Amniotic stem cell (primary cell): ENCODE results near the gene SPINK1.
"Not testable (repeated sequence)": the region's sequence is repeated elsewhere in the genome, so short reads cannot be mapped to it uniquely, and the experiment has no call there.

Experiments used
- DNase-seq: peaks from one replicate; lab custom pipeline; 2025; lab: John Stamatoyannopoulos, UW

SPINK1 gene

DNA sequence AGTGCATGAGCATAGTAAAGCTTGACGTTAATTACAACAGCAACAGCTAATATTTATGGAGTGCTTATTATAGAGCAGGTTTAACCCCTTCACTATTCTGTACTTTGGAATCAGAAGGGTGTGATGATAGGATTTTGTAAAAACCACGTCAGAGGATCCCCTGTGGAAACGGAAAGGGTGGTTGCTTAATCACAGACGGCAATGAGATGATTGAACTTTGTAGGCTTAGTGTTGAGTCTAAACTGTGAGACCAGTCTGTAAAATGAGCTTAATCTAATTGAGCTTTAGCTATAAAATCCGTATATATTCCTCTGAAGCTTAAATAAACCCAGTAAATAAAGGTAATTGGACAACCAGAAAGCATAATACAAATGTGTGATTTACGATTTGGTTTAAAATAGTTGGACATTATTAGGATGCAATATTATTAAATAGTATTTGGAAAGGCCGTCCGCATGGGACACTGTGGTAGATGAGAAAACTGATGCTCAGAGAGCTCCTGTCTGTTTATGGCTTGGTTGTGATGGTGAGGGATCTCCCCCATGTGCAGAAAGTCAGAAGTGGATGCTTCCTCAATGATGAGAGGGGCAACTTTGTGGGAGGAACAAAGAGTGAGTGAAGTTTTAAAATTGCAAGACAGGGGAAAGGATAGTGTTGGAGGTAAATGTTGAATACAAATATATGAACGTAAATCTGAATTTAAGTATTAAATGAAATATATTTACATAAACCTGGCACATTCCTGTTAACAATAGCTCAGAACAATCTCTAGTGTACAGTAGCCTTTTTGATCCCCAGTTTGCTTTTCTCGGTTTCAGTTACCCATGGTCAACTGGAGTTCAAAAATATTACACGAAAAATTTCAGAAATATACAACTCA, 23.7 kb upstream of the SPINK1 start:
- no peak for DNase-seq

DNA sequence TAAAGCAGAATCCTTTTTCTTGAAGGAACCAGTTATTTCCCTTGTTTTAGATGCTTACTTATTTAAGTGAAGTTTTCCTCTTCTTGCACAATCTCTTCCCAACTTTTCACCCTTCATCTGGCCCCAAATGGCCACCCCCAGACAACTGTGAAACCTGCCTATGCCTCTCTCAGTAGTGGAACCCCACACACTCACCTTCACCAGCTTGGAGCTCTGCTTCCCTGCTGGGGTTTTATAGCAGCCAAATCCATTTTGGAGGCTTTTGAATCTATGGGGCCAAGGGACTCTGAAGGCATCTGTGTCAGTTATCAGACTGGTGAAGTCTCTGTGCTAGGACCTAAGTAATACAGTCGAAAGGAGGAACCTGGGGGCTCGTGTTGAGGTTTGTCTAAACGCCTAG, 22.9 kb upstream of the SPINK1 start:
- no peak for DNase-seq

DNA sequence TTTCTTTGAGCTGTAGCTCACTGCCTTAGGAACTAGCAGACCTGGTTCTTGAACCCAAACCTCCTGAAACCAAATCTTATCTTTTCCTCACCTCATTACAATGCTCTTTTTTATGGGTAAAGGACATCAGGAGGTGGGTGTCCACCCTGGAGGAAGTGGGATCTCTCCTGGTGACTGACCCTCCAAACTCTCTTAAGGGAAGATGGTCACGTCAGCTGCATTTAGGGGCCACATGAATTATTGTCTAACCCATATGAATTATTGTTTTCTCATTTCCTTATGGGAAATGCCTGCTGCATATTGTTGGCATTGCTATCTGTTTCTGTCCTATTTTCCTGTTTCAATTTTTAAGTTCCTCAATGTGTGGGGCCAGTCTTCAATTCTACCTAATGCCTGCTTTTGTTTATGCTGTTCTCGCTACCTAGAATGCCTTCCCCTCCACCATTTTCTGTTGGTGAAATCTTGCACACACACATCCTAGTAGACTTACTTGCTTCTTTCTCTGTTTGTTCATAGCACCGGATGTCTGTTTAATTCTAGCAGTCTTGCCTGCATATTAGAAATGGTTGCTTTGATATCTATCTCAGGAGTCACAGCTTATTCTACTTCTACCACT, 22.0 kb upstream of the SPINK1 start:
- no peak for DNase-seq

DNA sequence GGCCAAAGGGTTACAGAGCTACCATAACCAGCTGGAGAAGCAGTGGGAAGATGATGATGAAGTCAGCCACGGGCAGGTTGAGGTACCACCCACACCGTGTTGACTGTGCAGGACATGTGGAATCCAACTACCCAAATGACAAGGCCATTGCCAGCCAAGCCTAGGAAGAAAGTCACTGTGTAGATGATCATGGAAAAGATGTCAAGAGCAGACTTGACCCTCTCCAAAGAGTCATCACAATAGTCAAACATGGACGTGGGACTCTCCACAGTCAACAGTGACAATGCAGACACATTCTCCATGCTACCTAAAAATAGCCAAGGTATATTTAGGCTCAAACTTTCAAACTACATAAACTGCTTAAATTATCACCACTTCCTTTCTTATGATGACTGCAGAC, 20.9 kb upstream of the SPINK1 start:
- DNase-seq: no peak

DNA sequence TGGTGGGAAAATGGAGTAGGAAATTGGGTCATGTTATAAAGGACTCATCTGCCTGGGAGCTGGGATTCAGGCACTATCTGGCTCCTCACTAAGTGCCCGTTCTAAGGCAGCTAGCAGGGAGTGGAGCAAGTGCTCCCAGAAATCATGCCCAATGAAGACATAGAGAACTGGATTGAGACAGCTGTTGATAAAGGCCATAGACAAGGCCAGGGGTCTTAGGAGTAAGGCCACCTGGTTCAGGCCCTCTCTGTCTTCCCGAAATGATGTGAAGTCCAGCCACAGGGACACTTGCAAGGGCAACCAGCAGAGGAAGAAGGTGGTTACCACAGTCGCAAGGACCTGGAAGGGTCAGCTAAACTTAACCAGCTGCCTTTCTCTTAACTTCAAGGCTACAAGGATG, 20.1 kb upstream of the SPINK1 start:
- DNase-seq: no peak

DNA sequence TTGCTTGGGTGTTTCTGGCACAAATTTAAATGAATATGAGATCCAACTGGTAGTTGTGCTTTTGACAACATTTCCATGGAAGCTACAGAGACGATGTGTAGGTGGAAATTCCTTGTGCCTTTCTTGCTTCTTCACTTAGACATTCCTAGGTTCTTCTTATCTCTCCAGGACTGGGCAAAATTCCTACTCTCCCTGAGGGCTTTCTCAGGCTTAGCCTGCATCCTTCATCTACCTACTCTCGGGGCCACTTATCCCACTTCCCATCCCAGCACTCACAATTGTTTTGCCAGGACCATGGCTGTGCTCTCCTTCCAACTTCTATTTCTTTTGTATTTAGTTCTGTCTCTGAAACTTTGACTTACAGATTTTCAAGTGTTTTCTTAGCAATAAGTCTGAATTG, 17.8 kb upstream of the SPINK1 start:
- no peak for DNase-seq

DNA sequence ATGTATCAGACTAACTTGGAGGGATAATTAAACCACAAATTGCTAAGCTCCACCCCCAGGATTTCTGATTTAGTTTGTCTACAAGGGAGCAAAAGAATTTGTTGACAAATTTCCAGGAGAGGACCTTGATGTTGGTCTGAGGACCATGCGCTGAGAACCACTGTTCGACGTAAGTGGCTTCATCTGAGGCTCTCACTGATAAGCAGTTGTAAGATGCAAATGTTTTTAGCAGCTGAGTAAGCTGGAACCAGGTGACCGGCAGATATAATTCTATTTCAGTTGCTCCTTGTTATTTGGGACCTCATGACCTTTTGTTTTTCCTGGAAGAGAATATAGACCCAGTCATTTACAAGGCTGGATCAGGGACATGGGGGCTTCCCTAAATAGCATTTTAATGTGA, 14.1 kb upstream of the SPINK1 start:
- DNase-seq: no peak

DNA sequence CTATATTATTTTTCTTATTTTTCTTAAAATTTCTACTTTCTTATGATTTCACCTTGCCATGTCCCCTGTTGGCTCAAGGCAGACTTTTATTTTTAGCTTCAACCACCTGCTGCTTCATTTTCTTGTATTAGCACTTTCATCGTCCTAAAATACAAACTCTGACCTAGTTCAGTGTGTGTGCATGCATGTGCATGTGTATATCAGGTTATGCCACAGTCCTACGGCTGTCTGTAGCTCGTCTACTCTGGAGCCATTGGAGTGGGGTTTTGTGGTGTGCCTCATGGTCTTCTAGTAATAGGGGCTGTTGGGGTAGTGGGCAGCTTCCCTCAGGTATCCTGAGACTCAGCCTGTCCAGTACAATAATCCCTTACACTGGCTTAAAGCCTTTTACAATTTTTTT, 13.4 kb upstream of the SPINK1 start:
- no peak for DNase-seq

DNA sequence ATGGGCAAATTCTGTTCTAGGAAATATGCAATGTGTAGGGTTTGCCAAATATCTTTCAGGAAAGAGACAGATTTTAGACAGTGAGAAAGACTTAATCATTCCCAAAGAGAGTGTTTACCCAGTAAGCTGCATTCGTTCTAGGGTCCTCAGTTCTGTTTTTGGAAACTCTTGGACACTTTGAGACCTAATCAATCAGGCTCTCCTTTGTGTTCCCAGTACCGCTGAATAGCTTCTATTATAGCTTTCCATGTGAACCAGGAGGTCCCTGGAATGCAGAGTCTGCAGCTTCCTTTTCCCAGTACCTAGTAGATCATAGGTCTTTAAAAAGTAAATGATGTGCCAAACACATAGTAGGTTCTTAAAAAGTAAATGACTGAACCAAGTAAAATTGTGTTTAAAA, 11.4 kb upstream of the SPINK1 start:
- no peak for DNase-seq

DNA sequence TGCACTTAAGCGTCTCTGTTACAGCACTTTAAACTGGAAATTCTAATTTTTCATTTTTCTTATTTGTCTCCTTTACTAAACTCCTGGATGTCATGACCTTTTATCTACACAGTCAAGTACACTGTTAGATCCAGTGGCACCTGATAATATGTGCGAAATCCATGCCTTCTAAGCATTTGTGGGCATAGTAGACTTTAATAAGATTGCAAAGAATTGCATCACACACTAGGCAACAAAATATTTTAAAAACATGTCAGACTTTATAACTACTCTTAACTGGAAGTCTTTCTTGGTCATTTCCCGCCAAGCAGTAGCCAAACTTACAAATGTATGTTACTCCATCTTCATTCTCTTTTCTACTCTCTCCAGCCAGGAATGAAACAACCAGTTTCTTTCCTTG, 5.0 kb upstream of the SPINK1 start:
- no peak for DNase-seq

DNA sequence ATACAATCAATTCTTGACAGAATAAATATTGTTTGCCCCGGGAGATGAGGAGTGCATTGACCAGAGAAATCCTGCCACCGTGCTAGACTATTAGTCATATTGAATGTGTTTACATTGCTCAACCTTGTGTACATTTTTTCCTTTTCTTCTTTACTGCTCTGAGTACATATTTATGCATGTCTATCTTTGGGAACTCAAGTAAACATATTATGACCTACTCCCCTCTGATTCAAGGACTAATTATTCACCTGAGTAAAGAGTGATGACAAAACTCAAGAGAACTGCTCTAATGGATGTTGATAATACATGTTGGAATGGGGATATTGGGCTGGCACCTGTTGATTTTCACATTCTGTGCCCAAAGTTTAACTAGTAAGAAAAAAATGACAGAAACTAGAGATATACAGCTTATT, 3.9 kb upstream of the SPINK1 start:
- DNase-seq: no peak

DNA sequence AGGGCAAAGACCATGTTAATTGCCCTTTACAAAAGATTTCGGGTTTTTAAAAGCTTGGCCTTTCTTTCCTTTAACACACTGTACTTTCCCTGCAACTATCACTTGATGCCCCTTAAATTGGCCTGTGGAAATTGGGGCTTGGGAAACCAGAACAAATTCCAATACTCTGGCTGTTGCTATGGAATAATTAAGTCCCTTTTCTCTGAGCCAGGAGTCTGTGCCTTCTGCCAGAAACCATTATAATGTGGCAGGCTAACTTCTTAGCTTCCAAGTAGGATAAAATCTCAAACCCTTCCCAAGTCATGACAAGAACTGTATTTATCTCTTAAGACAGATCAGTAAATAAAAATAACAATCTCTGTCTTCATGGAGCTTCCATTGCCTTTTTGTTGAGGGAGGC, 1.1 kb upstream of the SPINK1 start:
- DNase-seq: no peak

DNA sequence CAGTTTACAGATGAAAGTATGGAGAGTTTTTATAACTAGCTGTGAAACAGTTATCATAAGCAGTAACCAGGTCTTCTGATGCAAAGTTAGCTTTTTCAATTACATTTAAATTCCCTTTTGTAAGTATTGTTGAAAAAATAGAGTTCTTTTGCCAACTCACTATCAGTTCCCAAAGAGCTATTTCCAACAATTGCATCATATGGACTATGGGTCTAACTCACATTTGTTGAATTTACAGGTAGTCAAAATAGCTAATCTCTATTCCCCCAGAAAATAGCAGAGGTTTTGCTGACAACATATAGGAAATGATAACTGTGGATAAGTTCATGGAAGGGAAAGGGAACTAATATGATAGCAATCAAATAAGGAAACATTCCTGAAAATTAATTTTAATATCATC, 1.4 kb downstream of the SPINK1 start:
- DNase-seq: no peak

DNA sequence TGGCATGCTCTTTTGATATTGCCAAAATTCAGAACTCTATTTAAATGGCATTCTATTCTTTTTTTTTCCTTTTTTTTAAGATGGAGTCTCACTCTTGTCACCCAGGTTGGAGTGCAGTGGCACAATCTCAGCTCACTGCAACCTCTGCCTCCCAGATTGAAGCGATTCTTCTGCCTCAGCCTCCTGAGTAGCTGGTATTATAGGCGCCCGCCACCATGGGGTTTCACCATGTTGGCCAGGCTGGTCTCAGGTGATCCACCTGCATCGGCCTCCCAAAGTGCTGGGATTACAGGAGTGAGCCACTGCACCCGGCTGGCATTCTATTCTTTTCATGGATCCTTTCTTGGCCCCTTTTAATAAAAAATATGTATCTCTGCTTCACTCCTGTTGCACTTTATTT, 4.5 kb downstream of the SPINK1 start:
- not testable (repeated sequence) for DNase-seq

DNA sequence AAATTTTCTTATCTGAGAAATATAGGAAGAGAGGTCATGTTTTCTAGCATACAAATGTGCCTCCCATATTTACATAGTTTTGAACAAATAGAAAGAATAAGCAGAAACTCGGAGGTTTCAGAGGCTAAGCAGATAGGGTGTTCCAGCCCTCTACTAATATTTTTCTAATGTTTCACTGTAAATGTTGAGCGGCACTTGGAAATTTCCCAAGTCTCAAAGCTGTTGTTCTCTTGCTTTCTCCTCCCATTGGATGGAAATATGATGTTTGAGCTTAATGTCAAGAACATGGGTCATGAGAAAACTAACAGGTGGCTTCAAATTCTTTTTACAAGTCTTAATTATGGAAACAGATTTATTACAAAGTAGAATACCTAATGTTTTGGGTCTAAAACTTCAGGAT, 5.1 kb downstream of the SPINK1 start:
- DNase-seq: no peak

DNA sequence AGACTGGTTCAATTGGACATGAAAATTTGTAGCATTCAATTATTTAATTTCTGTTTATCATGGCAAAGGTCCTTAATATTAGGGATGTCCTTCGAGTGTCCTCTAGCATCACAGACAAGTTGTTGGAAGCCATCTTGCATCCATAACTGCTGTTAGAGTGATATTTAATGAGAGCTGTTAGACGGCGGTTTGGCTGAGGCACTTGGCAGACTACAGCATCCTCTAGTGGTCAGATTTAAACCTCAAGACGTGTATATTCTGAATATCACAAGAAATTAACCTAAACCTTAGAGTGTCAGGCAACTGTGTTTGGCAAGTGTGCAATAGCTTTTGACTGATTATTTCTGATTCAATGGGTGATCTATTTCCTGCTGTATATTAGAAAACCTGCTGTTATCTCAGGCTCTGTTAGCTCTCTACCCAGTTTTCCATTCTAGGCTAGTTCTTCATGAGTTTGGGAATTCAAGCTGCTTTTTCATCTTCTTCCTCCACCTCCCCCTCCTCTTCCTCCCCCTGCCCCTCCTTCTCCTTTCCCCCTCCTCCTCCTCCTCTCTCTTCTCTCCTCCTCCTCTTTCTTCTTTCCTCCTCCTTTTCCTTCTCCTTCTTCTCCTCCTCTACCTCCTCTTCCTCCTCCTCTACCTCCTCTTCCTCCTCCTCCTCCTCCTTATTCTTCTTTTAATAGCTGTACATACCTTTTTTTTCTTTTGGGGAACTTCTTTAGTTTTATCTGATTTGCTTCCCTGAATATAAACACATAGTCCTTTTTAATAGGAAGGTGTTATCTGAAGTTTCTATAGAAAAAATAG, 8.6 kb downstream of the SPINK1 start:
- DNase-seq: peak; percentile 32

DNA sequence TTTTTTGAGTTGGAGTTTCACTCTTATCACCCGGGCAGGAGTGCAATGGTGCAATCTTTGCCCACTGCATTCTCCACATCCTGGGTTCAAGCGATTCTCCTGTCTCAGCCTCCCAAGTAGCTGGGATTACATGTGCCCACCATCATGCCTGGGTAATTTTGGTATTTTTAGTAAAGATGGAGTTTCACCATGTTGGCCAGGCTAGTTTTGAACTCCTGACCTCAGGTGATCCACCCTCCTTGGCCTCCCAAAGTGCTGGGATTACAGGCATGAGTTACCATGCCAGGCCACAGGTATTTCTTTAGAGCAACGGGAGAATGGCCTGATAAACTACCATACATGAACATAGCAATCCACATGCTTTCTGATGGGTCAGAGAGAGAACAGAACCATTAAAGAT, 9.2 kb downstream of the SPINK1 start:
- DNase-seq: not testable (repeated sequence)

DNA sequence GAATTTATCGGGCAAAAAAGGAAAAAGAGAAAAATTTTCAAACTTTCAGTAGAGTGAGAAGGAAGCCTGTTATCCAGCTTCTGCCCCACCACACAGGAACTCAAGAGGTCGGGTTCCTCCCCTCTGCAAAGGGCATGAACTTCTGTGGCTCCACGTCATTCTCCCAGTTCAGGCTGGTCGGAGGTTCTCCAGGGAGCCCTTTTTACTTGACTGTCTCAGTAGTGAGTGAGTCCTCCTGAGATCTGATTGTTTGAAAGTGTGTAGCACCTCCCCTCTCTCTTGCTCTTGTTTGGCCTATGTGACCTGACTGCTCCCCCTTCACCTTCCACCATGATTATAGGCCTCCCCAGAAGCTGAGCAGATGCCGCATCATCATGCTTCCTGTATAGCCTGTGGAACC, 9.7 kb downstream of the SPINK1 start:
- DNase-seq: no peak

DNA sequence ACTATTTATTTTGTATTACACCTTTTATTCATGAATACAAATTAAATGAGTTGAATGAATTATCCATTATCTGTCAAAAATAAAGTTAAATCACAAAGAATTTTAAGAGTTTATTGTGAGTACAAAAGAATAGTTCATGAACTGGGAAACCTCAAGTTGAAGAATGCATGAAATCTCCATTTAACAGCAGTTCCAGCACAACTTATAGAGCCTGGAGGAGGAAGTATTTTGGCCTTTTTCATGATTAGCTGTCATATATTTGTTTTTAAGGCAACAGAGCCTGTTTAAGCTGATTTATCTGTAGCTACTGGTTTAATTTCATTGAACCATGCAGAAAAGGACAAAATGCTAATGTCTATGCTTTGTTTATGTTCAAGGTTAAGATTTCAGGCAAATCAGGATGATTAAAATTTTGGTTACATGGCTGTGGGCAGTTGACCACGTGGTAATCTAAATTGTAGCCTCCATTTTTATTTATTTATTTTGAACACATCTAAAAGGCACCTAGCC, 12.2 kb downstream of the SPINK1 start:
- no peak for DNase-seq

DNA sequence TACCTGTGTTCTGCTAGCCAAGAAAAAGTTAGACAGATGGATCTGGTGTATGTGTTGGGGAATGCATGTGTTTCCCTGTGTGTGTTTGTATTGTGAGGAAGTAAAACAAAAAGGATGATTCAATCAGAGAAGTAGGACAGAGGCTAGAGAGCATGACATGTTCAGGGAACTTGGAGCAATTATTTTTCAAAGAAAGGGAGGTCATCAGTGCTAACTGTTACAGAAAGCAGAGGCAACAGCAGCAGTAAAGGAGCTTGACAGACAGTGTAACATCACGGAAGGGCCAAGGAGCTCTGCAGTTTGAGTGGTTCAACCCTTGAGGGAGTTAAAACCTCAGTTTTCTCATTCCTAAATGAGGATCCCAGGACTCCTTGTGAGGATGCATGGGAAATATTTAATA, 13.2 kb downstream of the SPINK1 start:
- DNase-seq: no peak

DNA sequence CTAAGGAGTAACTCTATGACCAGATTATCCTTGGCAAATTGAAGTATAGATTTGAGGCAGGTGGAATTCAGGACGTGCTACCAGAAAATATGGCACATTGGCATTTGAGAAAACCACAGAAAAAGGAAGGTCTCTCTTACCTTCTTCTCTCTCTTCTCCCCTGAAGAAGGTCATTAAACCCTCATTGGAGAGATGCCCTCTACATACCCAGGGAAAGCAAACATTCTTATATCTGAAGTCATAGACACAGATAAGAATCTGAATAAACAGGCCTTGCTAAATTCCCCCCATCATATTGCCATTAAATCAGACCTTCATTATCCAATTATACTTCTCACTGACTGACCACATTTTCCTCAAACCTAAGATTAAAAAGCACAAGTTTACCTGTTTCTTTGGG, 17.8 kb downstream of the SPINK1 start:
- DNase-seq: no peak

DNA sequence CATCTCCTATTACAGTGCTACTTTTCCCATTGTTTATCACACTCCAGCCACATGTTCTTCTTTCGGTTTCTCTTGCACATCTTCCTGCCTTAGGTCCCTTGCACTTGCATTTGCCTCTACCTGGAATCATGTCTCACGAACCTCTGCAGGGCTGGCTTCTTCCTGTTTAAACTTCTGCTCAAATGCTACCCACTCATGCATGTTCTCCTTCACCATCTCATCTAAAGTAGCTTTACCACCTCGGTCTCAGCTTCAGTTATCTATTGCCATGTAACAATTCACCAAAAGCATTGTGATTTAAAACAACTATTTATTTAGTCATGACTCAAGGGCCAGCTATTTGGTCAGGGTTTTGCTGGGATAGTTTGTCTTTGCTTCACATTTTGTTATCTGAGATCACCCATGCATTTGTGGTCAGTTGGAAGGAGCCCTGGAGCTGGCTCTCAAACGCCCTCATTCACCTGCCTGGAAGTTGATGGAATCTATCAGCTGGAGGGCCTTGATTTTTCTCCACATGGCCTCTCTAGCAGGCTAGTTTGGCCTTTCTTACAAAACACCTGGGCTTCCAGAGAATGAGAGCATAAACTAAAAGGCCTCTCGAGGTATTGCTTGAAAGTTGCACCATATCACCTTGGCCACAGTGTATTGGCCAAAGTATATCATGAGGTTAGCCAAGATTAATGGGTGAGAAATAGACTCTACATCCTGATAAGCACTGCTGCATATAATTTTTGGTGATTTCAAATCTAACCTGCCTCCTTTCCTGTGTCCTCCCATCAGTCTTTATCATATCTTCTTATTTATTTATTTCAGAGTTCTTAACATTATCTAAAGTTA, 21.4 kb downstream of the SPINK1 start:
- DNase-seq: no peak
